ENCODE results near the gene CENPVL1. TPM values are rescaled to one million over a fixed set of nuclear protein-coding genes. Genes with fewer than 3 reads are reported as not detected.

The CENPVL1 gene
- total RNA-seq, 1 experiment from 2014 or later, result 2.8 TPM

DNA sequence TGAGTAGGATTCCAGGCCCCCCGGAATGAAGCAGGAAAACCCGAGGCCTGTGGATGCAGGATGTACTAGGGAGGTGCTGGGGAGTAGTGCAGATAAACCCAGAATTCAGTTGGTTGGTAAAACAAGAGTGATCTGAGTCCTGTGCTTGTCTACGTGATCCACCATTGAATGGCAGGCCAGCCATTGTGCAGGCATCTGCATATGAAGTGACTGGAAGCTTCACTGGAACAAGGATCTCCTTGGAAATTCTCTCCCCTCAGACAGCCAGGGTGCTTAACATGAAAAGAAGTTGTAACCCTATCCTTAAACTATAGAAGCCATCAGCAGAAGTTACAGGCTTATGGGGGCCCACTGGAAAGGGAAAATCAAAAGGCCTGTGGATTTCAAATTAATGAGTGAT lies 32.3 kb downstream of the CENPVL1 start:
- Histone ChIP-seq H3K27ac (ENCODE audit: insufficient read length, low read depth, low read length) (peak overlapping the region; percentile 41), H3K27me3 (ENCODE audit: insufficient read depth, low read length) (no peaks in the 10 kb centered on the region), H3K79me1 (ENCODE audit: insufficient read depth, low read depth, low read length, poor library complexity, severe bottlenecking) (no peaks in the 10 kb centered on the region), H3K79me2 (ENCODE audit: insufficient read depth, low read length) (peaks cover 4% of the 10 kb centered on the region; the same call in 1 of the 2 replicates), H2BK12ac (ENCODE audit: insufficient read length, low read depth, low read length) (no peak overlapping the region), H4K8ac (replicated peaks; ENCODE audit: insufficient read length, low read depth, low read length) (no peak overlapping the region), H4K91ac (ENCODE audit: insufficient read length, low read depth, low read length) (no peak overlapping the region), H3K4me1 (ENCODE audit: insufficient read depth, low read length) (no peaks in the 10 kb centered on the region), H3K18ac (ENCODE audit: insufficient read length, low read depth, low read length) (no peak overlapping the region), H2BK20ac (ENCODE audit: low read depth, low read length, poor library complexity, severe bottlenecking) (no peak overlapping the region), H4K20me1 (ENCODE audit: control insufficient read depth, insufficient read depth, insufficient read length) (no peaks in the 10 kb centered on the region), H2AFZ (ENCODE audit: low read length) (no peak overlapping the region), H2BK15ac (ENCODE audit: low read depth, low read length) (no peak overlapping the region), H3K9ac (ENCODE audit: extremely low read depth, insufficient read length, low read length) (no peak overlapping the region), H4K5ac (ENCODE audit: insufficient read length, low read depth, low read length) (no peak overlapping the region), H2AK5ac (ENCODE audit: insufficient read length, low read length) (no peak overlapping the region), H3K14ac (ENCODE audit: insufficient read depth, low read length) (no peak overlapping the region), H3K56ac (ENCODE audit: insufficient read length, low read depth, low read length) (no peak overlapping the region), H3T11ph (ENCODE audit: low read length) (no peak overlapping the region), H3K23ac (ENCODE audit: insufficient read length, low read depth, low read length) (no peak overlapping the region), H2BK5ac (ENCODE audit: insufficient read length, low read length) (no peak overlapping the region), H2BK120ac (ENCODE audit: low read depth, low read length, poor library complexity, severe bottlenecking) (no peak overlapping the region), H3K23me2 (ENCODE audit: insufficient read length, low read depth, low read length, poor library complexity, severe bottlenecking) (peaks cover 10% of the 10 kb centered on the region), H3K4ac (ENCODE audit: low read depth, low read length) (no peak overlapping the region), H3K9me3 (ENCODE audit: control insufficient read depth, low read depth, low read length) (no peaks in the 10 kb centered on the region), H3K4me2 (ENCODE audit: insufficient read depth, insufficient read length, low read length) (peak overlapping the region; percentile 91)
- peak; percentile 40 for DNase-seq
- Mint-ChIP-seq H3K4me3 (peak overlapping the region; percentile 79 to 90), H3K36me3 (ENCODE audit: insufficient read depth in 1 of 3, low read depth in 3 of 3) (peaks cover 13 to 32% (median 27%) of the 10 kb centered on the region in 3 experiments; a peak in 6 of 7 replicates), H3K9me3 (peaks cover 62 to 67% of the 10 kb centered on the region in 2 experiments), H3K27ac (peak overlapping the region; percentile 60 to 90 (median 83); a peak in 6 of 7 replicates), H3K27me3 (ENCODE audit: low read depth) (no peaks in the 10 kb centered on the region), H3K4me1 (peaks cover 7 to 23% of the 10 kb centered on the region in 2 experiments)
- no peak for TF ChIP-seq CTCF (conservative IDR thresholded peaks at IDR 0.05)
- no CpG with 5 or more reads among the region's 3 CpGs for WGBS (ENCODE audit: extremely low coverage, insufficient read length, low lambda C conversion rate)

Measured in H9 (cell line).